ENCODE results near the gene KRTAP2-2.
A peak's percentile ranks its signal among the peaks of the same experiment; 100 is the strongest.
"Not testable (repeated sequence)": the region's sequence is repeated elsewhere in the genome, so short reads cannot be mapped to it uniquely, and the experiment has no call there.

KRTAP2-2 gene

DNA sequence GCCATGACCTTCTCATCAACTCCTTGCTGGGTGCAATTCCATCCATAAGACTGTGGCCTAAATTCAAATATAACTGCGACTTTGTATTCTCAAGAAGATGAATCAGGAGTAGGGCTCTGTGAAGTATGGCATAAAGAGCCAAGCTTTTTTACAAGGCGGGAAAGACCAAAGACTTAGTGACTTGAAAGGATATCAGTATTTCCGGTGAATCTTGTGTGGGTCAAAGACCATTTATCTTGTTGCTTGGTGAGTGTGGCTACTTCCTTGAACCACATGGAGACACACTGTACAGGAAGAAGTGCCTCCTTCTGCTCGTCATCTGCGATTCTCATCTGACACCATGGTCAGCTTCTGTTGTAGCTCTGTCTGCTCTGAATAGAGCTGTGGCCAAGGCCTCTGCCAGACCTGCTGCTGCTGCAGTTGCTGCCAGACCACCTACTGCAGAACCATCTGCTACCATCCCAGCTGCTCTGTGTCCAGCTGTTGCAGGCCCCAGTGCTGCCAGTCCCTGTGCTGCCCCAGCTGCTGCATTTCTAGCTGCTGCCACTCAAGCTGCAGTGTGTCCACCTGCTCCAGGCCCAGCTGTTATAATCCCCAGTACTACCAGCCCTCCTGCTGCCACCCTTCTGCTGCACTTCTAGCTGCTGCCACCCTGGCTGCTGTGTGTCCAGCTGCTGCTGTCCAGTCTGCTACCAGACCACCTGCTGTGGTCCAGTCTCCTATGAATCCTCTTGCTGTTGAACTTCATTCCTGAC, 16.8 kb upstream of the KRTAP2-2 start:
- TF ChIP-seq GATA1 (IDR thresholded peaks at IDR 0.05; ENCODE audit: low read depth, low read length), result no peak
- TF ChIP-seq POLR2A (IDR thresholded peaks at IDR 0.05; ENCODE audit: low read length), result no peak
- no peak for DNase-seq

DNA sequence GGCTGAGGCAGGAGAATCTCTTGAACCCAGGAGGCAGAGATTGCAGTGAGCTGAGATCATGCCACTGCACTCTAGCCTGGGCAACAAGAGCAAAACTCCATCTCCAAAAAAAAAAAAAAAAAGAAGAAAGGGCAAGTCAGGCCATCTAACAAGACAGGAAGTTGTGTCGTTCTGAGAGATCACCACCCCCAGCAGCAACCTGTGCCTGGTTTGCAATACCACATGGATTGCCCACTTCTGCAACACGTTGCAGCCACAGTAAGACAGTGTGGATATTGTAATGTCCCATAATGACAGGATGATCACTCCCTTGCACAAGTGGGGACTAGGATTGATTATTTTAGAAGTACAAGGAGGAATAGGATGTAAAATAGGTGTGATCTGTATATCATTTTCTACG, 14.0 kb upstream of the KRTAP2-2 start:
- DNase-seq, result no peak
- TF ChIP-seq POLR2A (IDR thresholded peaks at IDR 0.05; ENCODE audit: low read length), result no peak
- TF ChIP-seq GATA1 (IDR thresholded peaks at IDR 0.05; ENCODE audit: low read depth, low read length), result no peak

GRCh38 chr17:41067281-41067680, 12.3 kb upstream of the KRTAP2-2 start:
- TF ChIP-seq POLR2A (IDR thresholded peaks at IDR 0.05; ENCODE audit: low read length) (no peak), GATA1 (IDR thresholded peaks at IDR 0.05; ENCODE audit: low read depth, low read length) (no peak)
- DNase-seq, result no peak

- TF ChIP-seq GATA1 (IDR thresholded peaks at IDR 0.05; ENCODE audit: low read depth, low read length), result no peak
- no peak for TF ChIP-seq POLR2A (IDR thresholded peaks at IDR 0.05; ENCODE audit: low read length)
- peak in 1 of 2 experiments; percentile 25 for DNase-seq
Measured at GRCh38 chr17:41065829-41066624, 11.0 kb upstream of the KRTAP2-2 start, which contains the start of gene KRTAP2-4. Gene KRTAP2-4 (minus strand): TSS chr17:41065879. CDS start chr17:41065845, 34 bp downstream.

DNA sequence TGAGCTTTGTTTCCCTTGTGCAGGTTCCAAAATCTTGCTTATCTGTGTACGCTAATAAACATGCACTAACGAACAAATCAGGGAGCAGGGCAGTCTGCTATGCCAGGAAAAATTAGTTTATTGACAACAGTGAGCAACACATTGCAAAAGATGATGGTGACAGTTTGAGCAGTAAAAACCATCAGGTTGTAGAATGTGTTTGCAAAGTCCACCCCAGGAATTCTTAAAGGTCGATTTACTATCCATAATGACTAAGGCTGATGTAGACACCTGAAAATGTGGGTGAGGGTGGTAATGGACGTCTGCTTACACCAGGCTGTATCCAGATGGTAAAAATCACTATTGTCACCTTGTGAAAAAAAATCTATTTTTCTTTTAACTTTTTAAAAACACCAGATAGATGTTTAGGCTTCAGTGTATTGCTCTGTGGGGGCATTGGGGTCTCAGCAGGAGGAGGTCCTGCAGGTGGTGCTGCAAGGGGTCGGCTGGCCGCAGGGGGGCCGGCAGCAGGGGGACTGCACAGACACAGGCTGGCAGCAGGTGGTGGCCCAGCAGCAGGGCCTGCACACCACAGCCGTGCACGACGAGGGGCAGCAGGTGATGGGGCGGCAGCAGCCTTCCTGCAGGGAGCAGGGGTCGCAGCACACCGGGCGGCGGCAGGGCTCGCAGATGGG, 10.1 kb upstream of the KRTAP2-2 start:
- DNase-seq, result not testable (repeated sequence)

DNA sequence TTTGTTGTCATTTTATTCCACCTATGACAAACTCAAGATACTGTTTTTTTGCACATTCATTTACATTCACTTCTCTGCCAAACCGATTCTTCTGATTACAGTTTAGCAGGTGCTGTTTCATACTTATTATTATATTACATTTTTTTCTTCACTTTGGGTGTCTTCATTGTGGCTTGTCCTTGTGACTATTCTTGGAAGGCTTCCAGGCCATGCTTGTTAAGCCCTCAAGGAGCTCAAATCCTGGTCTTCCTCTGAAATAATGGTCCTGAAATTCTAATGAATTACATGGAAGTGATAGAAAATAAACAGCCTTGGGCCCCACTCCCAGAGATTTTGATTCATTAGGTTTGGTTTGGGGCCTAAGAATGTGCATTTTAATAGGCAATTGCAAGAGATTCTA, 9.3 kb upstream of the KRTAP2-2 start:
- TF ChIP-seq POLR2A (IDR thresholded peaks at IDR 0.05; ENCODE audit: low read length) (no peak), GATA1 (IDR thresholded peaks at IDR 0.05; ENCODE audit: low read depth, low read length) (no peak)
- no peak for DNase-seq

GRCh38 chr17:41063449-41063848, 8.4 kb upstream of the KRTAP2-2 start:
- TF ChIP-seq GATA1 (IDR thresholded peaks at IDR 0.05; ENCODE audit: low read depth, low read length), result no peak
- no peak for TF ChIP-seq POLR2A (IDR thresholded peaks at IDR 0.05; ENCODE audit: low read length)
- DNase-seq, result no peak

DNA sequence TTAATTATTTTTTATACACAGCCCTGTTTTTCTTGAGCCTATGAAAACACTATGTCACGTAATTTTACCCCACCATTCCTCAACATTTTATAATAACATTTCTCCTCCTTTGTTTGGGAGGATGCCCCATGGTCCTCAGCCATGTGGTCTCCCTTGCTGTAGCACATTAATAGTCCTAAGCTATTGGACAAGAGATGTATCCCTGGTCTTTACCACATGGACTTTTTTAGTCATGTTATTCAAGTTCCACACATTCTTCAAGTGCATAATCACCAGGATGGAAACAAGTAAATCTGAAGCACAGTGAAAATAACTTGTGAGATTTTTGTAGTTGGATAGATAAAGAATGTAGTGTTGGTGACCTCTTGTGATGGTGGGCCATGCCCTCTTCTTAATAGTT, 6.9 kb upstream of the KRTAP2-2 start:
- TF ChIP-seq POLR2A (IDR thresholded peaks at IDR 0.05; ENCODE audit: low read length) (no peak), GATA1 (IDR thresholded peaks at IDR 0.05; ENCODE audit: low read depth, low read length) (no peak)
- no peak for DNase-seq

GRCh38 chr17:41060052-41060604, 5.1 kb upstream of the KRTAP2-2 start, which contains the start of gene KRTAP2-3:
Gene KRTAP2-3 (minus strand): TSS chr17:41060114. CDS start chr17:41060050, 64 bp downstream.
- no peak for TF ChIP-seq GATA1 (IDR thresholded peaks at IDR 0.05; ENCODE audit: low read depth, low read length)
- TF ChIP-seq POLR2A (IDR thresholded peaks at IDR 0.05; ENCODE audit: low read length), result no peak
- DNase-seq, result no peak

- DNase-seq, result not testable (repeated sequence)
Measured at GRCh38 chr17:41059276-41060051, 4.4 kb upstream of the KRTAP2-2 start.

DNA sequence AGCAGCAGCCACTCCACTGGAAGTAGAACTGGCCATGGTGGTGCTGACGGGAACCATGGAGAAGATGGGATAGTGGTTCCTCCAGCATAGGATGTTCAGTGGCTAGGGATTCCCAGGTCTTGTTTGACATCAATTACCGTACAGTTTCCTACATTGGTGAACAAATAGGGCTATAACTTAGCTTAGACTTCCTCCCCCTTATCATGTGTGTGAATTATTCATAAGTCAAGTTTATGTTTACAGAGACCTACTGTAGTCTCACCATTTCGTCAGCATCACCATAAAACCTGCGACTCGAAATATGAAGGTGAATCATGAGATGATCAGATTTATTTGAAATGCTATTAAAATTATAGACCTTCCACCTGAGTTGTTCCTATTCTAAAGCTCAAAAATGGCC, 3.7 kb upstream of the KRTAP2-2 start:
- no peak for TF ChIP-seq GATA1 (IDR thresholded peaks at IDR 0.05; ENCODE audit: low read depth, low read length)
- no peak for TF ChIP-seq POLR2A (IDR thresholded peaks at IDR 0.05; ENCODE audit: low read length)

GRCh38 chr17:41057547-41057946, 2.5 kb upstream of the KRTAP2-2 start:
- TF ChIP-seq POLR2A (IDR thresholded peaks at IDR 0.05; ENCODE audit: low read length) (no peak), GATA1 (IDR thresholded peaks at IDR 0.05; ENCODE audit: low read depth, low read length) (no peak)
- DNase-seq, result no peak

More for the DNA sequence above, 3.7 kb upstream of the KRTAP2-2 start:
- DNase-seq, result no peak

DNA sequence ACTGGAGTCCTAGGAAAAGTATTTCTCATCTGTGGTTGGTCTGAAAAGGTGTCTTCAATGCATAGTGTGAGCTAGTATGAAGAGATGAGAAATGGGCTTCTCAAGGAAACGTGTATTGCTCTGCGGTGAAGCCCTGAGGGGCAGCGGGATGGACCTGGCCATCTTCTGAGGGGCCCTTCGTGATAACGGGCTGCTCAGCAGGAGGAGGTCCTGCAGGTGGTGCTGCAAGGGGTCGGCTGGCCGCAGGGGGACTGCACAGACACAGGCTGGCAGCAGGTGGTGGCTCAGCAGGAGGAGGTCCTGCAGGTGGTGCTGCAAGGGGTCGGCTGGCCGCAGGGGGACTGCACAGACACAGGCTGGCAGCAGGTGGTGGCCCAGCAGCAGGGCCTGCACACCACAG, 474 bp downstream of the KRTAP2-2 start:
- DNase-seq, result not testable (repeated sequence)
